GM21825 (cell line): ENCODE measurements around the gene DMD.
A peak's percentile ranks its signal among the peaks of the same experiment; 100 is the strongest.
"Not testable (repeated sequence)": the region's sequence is repeated elsewhere in the genome, so short reads cannot be mapped to it uniquely, and the experiment has no call there.

ENCODE experiments used
- ATAC-seq: cut with Tn5 transposase; IDR thresholded peaks from one replicate; pipeline ENCODE4 v1.9.1; 2021; ENCODE audit warnings: mild to moderate bottlenecking, moderate library complexity; ENCODE audit not compliant: unreplicated experiment

Gene DMD

GRCh38 chrX:32662516-32662915 is 548.8 kb downstream of the DMD start:
- no peak for ATAC-seq

GRCh38 chrX:32644476-32645245 is 566.7 kb downstream of the DMD start:
- no peak for ATAC-seq

DNA sequence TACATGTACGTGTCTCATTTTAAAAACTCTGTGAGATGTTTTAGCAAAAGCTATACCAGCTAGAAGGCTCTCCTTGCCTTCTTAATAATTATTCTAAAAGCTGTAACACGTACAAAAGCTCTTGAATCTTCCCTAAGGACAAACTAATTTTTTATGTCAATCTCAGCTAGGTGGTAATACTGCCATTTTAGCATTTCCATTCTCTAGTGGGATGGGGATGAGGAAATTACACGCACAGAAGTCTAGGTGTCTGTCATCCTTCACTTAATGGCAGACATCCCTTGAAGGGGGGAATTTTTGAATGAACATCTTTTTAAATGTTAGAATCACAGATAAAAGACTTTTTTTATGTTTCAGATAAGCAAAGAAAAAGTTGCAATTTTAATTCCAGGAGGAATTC is 569.1 kb downstream of the DMD start:
- no peak for ATAC-seq

- ATAC-seq, result no peak
These were observed 593.2 kb downstream of the DMD start for GRCh38 chrX:32618154-32618553.

DNA sequence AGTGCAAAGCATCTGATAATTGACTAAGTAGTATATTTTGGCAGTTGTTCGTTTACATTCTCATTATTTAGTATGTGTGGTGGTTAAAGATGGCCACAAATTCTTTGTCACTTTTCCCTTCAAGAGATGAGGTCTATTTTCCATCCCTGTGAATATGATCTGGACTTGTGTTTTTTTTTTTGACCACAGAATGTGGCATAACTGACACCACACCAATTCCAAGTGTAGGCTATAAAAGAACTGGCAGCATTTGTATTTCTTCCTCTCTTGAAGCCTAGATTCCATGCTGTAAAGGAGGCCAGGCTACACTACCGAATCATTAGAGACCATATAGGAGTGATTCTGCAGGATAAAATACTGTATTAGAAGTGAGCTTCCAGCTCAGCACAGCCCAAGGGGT is 596.6 kb downstream of the DMD start:
- no peak for ATAC-seq

- no peak for ATAC-seq
These were observed 612.2 kb downstream of the DMD start for GRCh38 chrX:32599156-32599555.

DNA sequence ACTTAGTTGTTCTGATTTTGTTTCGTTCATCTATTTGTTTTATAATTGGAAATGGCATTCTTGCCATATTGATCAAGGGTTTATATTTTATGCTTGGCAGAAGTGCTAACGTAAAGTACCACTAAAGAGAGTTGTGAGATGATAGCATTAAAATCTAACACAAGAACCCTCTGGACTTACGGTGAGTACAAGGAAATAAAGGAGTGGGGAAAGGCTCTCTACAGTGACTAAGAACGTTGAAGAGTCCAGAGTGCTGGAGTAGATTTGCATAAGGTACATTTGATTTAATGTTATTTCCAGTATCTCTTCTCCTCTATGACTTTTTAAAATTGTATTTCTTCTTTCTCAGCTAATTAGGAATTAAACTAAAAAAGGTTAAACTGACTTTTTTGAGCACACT is 612.6 kb downstream of the DMD start:
- no peak for ATAC-seq

GRCh38 chrX:32597777-32598176 is 613.6 kb downstream of the DMD start:
- ATAC-seq, result no peak

DNA sequence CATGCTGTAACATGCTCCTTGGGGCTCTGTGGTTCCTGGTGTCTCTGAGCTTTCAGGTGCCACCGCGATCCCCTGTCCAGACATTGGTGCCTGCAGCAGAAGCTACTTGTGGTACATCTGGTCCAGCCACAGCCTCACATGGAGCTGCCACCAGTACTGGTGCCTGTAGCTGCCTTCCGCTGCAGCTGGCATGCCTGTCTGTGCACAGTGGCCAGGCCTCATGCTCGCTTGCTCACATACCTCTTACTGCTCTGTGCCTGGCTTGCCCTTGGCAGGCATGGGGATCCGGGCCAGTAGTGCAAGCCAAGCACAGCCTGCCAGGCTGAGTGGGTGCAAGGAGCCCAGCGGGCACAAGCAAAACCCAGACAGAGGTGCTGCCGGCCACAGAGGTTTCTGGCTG is 618.6 kb downstream of the DMD start:
- ATAC-seq, result no peak

- ATAC-seq, result no peak
These were observed 619.8 kb downstream of the DMD start for GRCh38 chrX:32591589-32591988.

- ATAC-seq, result no peak
These were observed 628.6 kb downstream of the DMD start for GRCh38 chrX:32582729-32583128.

GRCh38 chrX:32576885-32577284 is 634.5 kb downstream of the DMD start:
- no peak for ATAC-seq

DNA sequence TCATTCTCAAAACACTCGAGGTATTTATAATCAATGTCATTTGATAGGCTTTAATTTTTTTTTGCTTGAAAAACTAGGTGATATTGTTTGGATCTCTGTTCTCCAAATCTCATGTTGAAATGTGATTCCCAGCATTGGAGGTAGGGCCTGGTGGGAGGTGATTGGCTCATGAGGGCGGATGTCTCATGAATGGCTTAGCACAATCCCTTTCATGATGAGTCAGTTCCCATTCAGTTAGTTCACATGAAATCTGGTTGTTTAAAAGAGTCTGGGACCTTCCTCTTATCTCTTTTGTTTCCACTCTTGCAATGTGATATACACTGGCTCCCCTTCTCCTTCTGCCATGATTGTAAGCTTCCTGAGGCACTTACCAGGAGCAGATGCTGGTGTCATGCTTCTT is 638.7 kb downstream of the DMD start:
- no peak for ATAC-seq

GRCh38 chrX:32571579-32571978 is 639.8 kb downstream of the DMD start:
- no peak for ATAC-seq

DNA sequence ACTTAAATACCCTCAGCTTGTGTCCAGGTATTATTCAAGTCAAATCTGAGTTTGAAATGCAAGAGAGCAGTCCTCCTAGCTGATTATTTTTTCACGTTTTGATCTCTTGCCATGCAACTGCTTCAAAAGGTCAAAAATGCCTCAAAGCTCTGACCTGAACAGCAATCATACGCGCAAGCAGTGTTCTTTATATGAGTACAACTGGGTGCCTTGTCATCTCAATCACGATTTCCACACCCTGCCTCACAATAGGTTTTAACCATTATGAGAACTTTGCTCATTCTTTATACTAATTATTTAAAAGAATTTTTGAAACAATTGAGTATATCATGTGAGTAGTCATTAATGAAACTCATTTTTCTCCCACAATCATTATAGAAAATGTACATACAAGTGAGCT is 649.1 kb downstream of the DMD start:
- no peak for ATAC-seq

- ATAC-seq, result no peak
These were observed 666.2 kb downstream of the DMD start for GRCh38 chrX:32545101-32545500.

GRCh38 chrX:32538554-32538953 is 672.8 kb downstream of the DMD start:
- no peak for ATAC-seq

DNA sequence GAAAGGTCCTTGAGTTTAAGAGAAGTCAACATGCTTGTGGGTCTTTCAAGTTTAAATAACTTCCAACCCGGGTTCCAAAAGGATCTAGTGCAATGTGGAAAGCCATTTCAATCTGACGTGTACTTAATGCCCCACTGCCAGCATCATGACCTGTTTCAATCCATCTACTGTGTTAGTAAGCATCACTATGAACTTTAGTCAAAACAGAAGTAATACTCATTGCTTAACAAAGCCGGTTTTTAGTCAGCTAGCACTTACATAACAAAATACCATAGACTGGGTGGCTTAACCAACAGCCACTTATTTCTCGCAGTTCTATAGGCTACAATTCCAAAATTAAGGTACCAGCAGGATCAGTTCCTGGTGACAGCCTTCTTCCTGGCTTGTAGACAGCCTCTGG is 677.5 kb downstream of the DMD start:
- no peak for ATAC-seq

- no peak for ATAC-seq
These were observed 679.1 kb downstream of the DMD start for GRCh38 chrX:32532262-32532661.

DNA sequence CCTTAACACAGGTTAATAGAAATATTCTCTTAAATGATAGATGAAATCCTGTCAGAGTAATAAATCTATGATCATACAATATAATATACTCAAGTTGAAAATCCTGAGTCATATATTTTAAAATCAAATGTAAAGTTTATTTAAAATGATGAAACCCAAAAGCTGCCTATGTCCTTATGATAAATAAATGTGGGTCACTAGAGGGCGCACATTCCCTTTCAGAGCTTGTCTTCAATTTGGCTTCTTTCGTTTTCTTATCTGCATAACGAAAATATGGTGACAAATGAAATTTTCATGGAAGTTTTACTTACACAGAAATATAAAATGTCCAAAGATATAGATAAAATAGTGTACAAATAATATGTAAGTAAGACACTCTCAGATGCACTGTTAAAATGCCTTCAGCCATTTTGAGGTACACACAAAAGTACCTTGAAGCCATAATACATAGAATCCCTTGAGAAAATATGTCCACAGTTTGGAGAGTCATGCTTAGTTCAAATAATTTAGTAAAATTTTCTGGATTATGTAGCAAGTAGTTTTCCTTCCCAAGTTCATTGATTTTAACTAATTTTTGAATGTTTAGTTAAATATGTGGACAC is 680.4 kb downstream of the DMD start:
- peak; percentile 65 for ATAC-seq

GRCh38 chrX:32528451-32528850 is 682.9 kb downstream of the DMD start:
- not testable (repeated sequence) for ATAC-seq

DNA sequence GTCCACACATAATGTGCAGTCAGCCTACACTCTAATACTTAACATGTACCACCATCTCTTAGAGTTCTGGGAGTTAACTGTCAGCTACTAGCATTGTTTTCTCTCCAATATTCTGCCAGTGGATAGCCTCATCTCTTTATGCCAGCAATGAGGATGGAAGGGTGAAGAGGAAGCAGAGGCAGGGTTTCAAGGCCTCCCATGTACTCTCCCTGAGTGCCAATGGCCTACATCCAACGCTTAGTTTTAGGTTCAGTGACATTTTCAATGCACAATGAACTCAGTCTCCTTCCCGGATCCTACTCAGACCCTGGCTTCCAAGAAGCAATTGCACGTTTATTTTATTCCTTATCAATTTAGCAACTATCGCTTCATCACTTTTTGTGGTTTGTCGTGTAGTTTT is 686.1 kb downstream of the DMD start:
- ATAC-seq, result no peak

- ATAC-seq, result no peak
These were observed 687.0 kb downstream of the DMD start for GRCh38 chrX:32524385-32524784.
